Activated CD4-positive, alpha-beta T cell treated with anti-CD3 and anti-CD28 coated beads, Interleukin-2, amount 10 ng/mL, durations not matched to agents 7 days and 5 days (primary cell): ENCODE measurements around the gene ZACN. TPM values are rescaled to one million over a fixed set of nuclear protein-coding genes. Genes with fewer than 3 reads are reported as not detected.

Experiments
- CTCF ChIA-PET: fragments of 350-600 bp; sonication (Branson Sonifier 250); formaldehyde crosslinking; loops from one replicate; lab custom pipeline; 2021; ENCODE audit warnings: antibody characterized with exemption; lab: Charles Lee
- POLR2A ChIA-PET: fragments of 350-600 bp; sonication (Branson Sonifier 250); formaldehyde crosslinking; loops from one replicate; lab custom pipeline; 2021; ENCODE audit warnings: antibody characterized with exemption; lab: Charles Lee
- DNase-seq: peaks from one replicate; pipeline ENCODE4 v3.0.0-alpha.2; 2020
- H3K27ac Mint-ChIP-seq: one replicate; pipeline ENCODE4 v1.8.0; 2021; ENCODE audit warnings: mild to moderate bottlenecking, moderate library complexity, mixed read lengths
- H3K27me3 Mint-ChIP-seq: one replicate; pipeline ENCODE4 v1.8.0; 2021; ENCODE audit warnings: mixed read lengths
- H3K36me3 Mint-ChIP-seq: one replicate; pipeline ENCODE4 v1.8.0; 2021; ENCODE audit warnings: low read depth, mixed read lengths
- H3K4me1 Mint-ChIP-seq: one replicate; pipeline ENCODE4 v1.8.0; 2021; ENCODE audit warnings: mixed read lengths
- H3K4me3 Mint-ChIP-seq: one replicate; pipeline ENCODE4 v1.8.0; 2021; ENCODE audit warnings: mild to moderate bottlenecking, moderate library complexity, mixed read lengths
- H3K9me3 Mint-ChIP-seq: one replicate; pipeline ENCODE4 v1.8.0; 2021; ENCODE audit warnings: mixed read lengths
- total RNA-seq, 2 experiments: library from RNA; stranded (reverse); gene quantifications; one replicate each; pipeline ENCODE4 v1.2.3, GENCODE V29; 2021

The ZACN gene
- total RNA-seq, 2 experiments from 2014 or later, result 0.27 TPM; not detected in 1

GRCh38 chr17:76063875-76064546, 15.0 kb upstream of the ZACN start:
- ChIA-PET CTCF (interaction anchor here (0.5 to 1.4 kb wide), 10 partner anchors 12 to 1072 kb away, joined by 3 to 4 read pairs (median 4); no protein-coding TSS in a partner anchor), POLR2A (interaction anchor here (0.6 to 1.5 kb wide), 5 partner anchors 8 to 382 kb away, joined by 3 read pairs; partner anchors contain the start of gene SRP68)
- Mint-ChIP-seq H3K36me3 (peaks cover 67% of the 10 kb centered on the region), H3K4me3 (peak overlapping the region; percentile 69), H3K4me1 (peaks cover 21% of the 10 kb centered on the region), H3K27me3 (no peaks in the 10 kb centered on the region), H3K27ac (peak overlapping the region; percentile 83), H3K9me3 (no peaks in the 10 kb centered on the region)
- DNase-seq, result peak; percentile 64

- Mint-ChIP-seq H3K9me3 (no peaks in the 10 kb centered on the region), H3K36me3 (peaks cover 62% of the 10 kb centered on the region), H3K27me3 (no peaks in the 10 kb centered on the region), H3K27ac (peak overlapping the region; percentile 25), H3K4me3 (no peak overlapping the region), H3K4me1 (peaks cover 31% of the 10 kb centered on the region)
- ChIA-PET POLR2A (no interaction called here), CTCF (interaction anchor here (0.8 to 1.5 kb wide), 6 partner anchors 16 to 320 kb away, joined by 3 to 5 read pairs (median 3); no protein-coding TSS in a partner anchor)
- no peak for DNase-seq
Measured at GRCh38 chr17:76065775-76066174, 13.2 kb upstream of the ZACN start.

- ChIA-PET POLR2A (interaction anchor here (1.0 kb wide), 1 partner anchor 8 kb away, joined by 3 read pairs; no protein-coding TSS in a partner anchor), CTCF (interaction anchor here (0.8 to 1.6 kb wide), 4 partner anchors 12 to 371 kb away, joined by 3 to 5 read pairs (median 4); no protein-coding TSS in a partner anchor)
- Mint-ChIP-seq H3K9me3 (no peaks in the 10 kb centered on the region), H3K36me3 (peaks cover 26% of the 10 kb centered on the region), H3K27me3 (peaks cover 25% of the 10 kb centered on the region), H3K4me1 (peaks cover 46% of the 10 kb centered on the region), H3K4me3 (peak overlapping the region; percentile 97), H3K27ac (peak overlapping the region; percentile 91)
- no peak for DNase-seq
Measured at GRCh38 chr17:76071531-76072147, 7.3 kb upstream of the ZACN start.

GRCh38 chr17:76072148-76072858, 6.7 kb upstream of the ZACN start, which contains the start of gene SRP68:
TSS of gene SRP68 (minus strand) at chr17:76072517. CDS start at chr17:76072491, 26 bp downstream.
- Mint-ChIP-seq H3K27me3 (peaks cover 32% of the 10 kb centered on the region), H3K4me1 (peaks cover 52% of the 10 kb centered on the region), H3K27ac (peak within 1 kb of the TSS; percentile 91), H3K36me3 (peaks cover 23% of the 10 kb centered on the region), H3K4me3 (peak within 1 kb of the TSS; percentile 97), H3K9me3 (no peaks in the 10 kb centered on the region)
- DNase-seq, result peak; percentile 87
- CTCF ChIA-PET, result interaction anchor here (0.8 to 1.6 kb wide), 4 partner anchors 12 to 370 kb away, joined by 3 to 5 read pairs (median 4); no protein-coding TSS in a partner anchor
- POLR2A ChIA-PET, result interaction anchor here (1.0 kb wide), 1 partner anchor 9 kb away, joined by 3 read pairs; no protein-coding TSS in a partner anchor

GRCh38 chr17:76074390-76075363, 4.3 kb upstream of the ZACN start, which contains the start of gene GALR2:
TSS of gene GALR2 (plus strand) at chr17:76074781. CDS start at chr17:76074884, 103 bp downstream.
- Mint-ChIP-seq H3K36me3 (peaks cover 14% of the 10 kb centered on the region), H3K4me1 (peaks cover 50% of the 10 kb centered on the region), H3K27ac (no peak within 1 kb of the TSS), H3K4me3 (peak within 1 kb of the TSS; percentile 35), H3K9me3 (no peaks in the 10 kb centered on the region), H3K27me3 (peaks cover 51% of the 10 kb centered on the region)
- ChIA-PET CTCF (interaction anchor here (0.6 to 1.3 kb wide), 4 partner anchors 17 to 314 kb away, joined by 3 read pairs; no protein-coding TSS in a partner anchor), POLR2A (no interaction called here)
- no peak for DNase-seq

GRCh38 chr17:76075364-76076145, 3.4 kb upstream of the ZACN start:
- Mint-ChIP-seq H3K36me3 (peaks cover 8% of the 10 kb centered on the region), H3K4me1 (peaks cover 42% of the 10 kb centered on the region), H3K27ac (peak overlapping the region; percentile 5), H3K9me3 (no peaks in the 10 kb centered on the region), H3K27me3 (peaks cover 51% of the 10 kb centered on the region), H3K4me3 (peak overlapping the region; percentile 35)
- CTCF ChIA-PET, result interaction anchor here (0.6 to 1.3 kb wide), 4 partner anchors 12 to 315 kb away, joined by 3 to 4 read pairs (median 3); no protein-coding TSS in a partner anchor
- POLR2A ChIA-PET, result no interaction called here
- no peak for DNase-seq

GRCh38 chr17:76076146-76076764, 2.7 kb upstream of the ZACN start:
- Mint-ChIP-seq H3K36me3 (peaks cover 8% of the 10 kb centered on the region), H3K27ac (no peak overlapping the region), H3K4me3 (peak overlapping the region; percentile 63), H3K4me1 (peaks cover 37% of the 10 kb centered on the region), H3K9me3 (no peaks in the 10 kb centered on the region), H3K27me3 (peaks cover 51% of the 10 kb centered on the region)
- DNase-seq, result no peak
- CTCF ChIA-PET, result interaction anchor here (0.9 to 1.2 kb wide), 3 partner anchors 13 to 62 kb away, joined by 3 read pairs; no protein-coding TSS in a partner anchor
- POLR2A ChIA-PET, result interaction anchor here (0.6 kb wide), 1 partner anchor 13 kb away, joined by 3 read pairs; no protein-coding TSS in a partner anchor

GRCh38 chr17:76076765-76077583, 2.0 kb upstream of the ZACN start:
- DNase-seq, result peak; percentile 60
- H3K9me3 Mint-ChIP-seq, result no peaks in the 10 kb centered on the region
- H3K27me3 Mint-ChIP-seq, result peaks cover 51% of the 10 kb centered on the region
- peak overlapping the region; percentile 82 for H3K27ac Mint-ChIP-seq
- ChIA-PET CTCF (interaction anchor here (0.9 kb wide), 3 partner anchors 10 to 63 kb away, joined by 3 read pairs; no protein-coding TSS in a partner anchor), POLR2A (interaction anchor here (0.6 kb wide), 1 partner anchor 13 kb away, joined by 3 read pairs; no protein-coding TSS in a partner anchor)
- peaks cover 32% of the 10 kb centered on the region for H3K4me1 Mint-ChIP-seq
- peaks cover 7% of the 10 kb centered on the region for H3K36me3 Mint-ChIP-seq
- H3K4me3 Mint-ChIP-seq, result peak overlapping the region; percentile 63

GRCh38 chr17:76077584-76078110, 1.3 kb upstream of the ZACN start:
- Mint-ChIP-seq H3K4me3 (no peak overlapping the region), H3K4me1 (peaks cover 30% of the 10 kb centered on the region), H3K27ac (no peak overlapping the region), H3K36me3 (peaks cover 7% of the 10 kb centered on the region), H3K27me3 (peaks cover 51% of the 10 kb centered on the region), H3K9me3 (no peaks in the 10 kb centered on the region)
- DNase-seq, result no peak
- ChIA-PET POLR2A (no interaction called here), CTCF (interaction anchor here (0.9 kb wide), 1 partner anchor 9 kb away, joined by 3 read pairs; no protein-coding TSS in a partner anchor)
